Measurements from ENCODE around the gene DNM2.

Gene DNM2

GRCh38 chr19:10805065-10805757 lies 87.3 kb downstream of the DNM2 start:
- no peaks in the 10 kb centered on the region for H3F3A ChIP-seq (ENCODE audit: control insufficient read depth, insufficient read depth)
- no peaks in the 10 kb centered on the region for H3K79me2 ChIP-seq (ENCODE audit: control insufficient read depth, low read length)
- no peak overlapping the region for H3K4me2 ChIP-seq (ENCODE audit: low read length)
- no peaks in the 10 kb centered on the region for H3K4me1 ChIP-seq (ENCODE audit: control insufficient read depth, low read length)
- H3K9me3 ChIP-seq (ENCODE audit: control insufficient read depth, insufficient read depth, low read length), result no peaks in the 10 kb centered on the region
- no peak overlapping the region for H3K27ac ChIP-seq (ENCODE audit: low read depth, low read length)
- H4K20me1 ChIP-seq (ENCODE audit: control insufficient read depth, insufficient read depth, low read depth, low read length), result no peaks in the 10 kb centered on the region
- no peak overlapping the region for H3K4me3 ChIP-seq (ENCODE audit: low read length)
- H3K9me2 ChIP-seq (replicated peaks; ENCODE audit: control insufficient read depth, low read length), result no peaks in the 10 kb centered on the region
- H3K27me3 ChIP-seq (ENCODE audit: control insufficient read depth, low read length), result no peaks in the 10 kb centered on the region
- TF ChIP-seq CTCF (IDR thresholded peaks at IDR 0.05; ENCODE audit: low read depth, low read length, poor library complexity, severe bottlenecking) (no peak), EZH2phosphoT487 (IDR thresholded peaks at IDR 0.05; ENCODE audit: borderline replicate concordance, low read length) (no peak)
- peaks cover 35% of the 10 kb centered on the region for H3K36me3 ChIP-seq (ENCODE audit: control insufficient read depth, low read length)

GRCh38 chr19:10805758-10806247 lies 87.9 kb downstream of the DNM2 start:
- H3K4me1 ChIP-seq (ENCODE audit: control insufficient read depth, low read length), result no peaks in the 10 kb centered on the region
- no peaks in the 10 kb centered on the region for H3K79me2 ChIP-seq (ENCODE audit: control insufficient read depth, low read length)
- no peaks in the 10 kb centered on the region for H3K9me2 ChIP-seq (replicated peaks; ENCODE audit: control insufficient read depth, low read length)
- no peaks in the 10 kb centered on the region for H4K20me1 ChIP-seq (ENCODE audit: control insufficient read depth, insufficient read depth, low read depth, low read length)
- no peaks in the 10 kb centered on the region for H3K27me3 ChIP-seq (ENCODE audit: control insufficient read depth, low read length)
- H3K4me3 ChIP-seq (ENCODE audit: low read length), result no peak overlapping the region
- no peak overlapping the region for H3K4me2 ChIP-seq (ENCODE audit: low read length)
- no peak overlapping the region for H3K27ac ChIP-seq (ENCODE audit: low read depth, low read length)
- no peaks in the 10 kb centered on the region for H3F3A ChIP-seq (ENCODE audit: control insufficient read depth, insufficient read depth)
- no peak for TF ChIP-seq EZH2phosphoT487 (IDR thresholded peaks at IDR 0.05; ENCODE audit: borderline replicate concordance, low read length)
- TF ChIP-seq CTCF (IDR thresholded peaks at IDR 0.05; ENCODE audit: low read depth, low read length, poor library complexity, severe bottlenecking), result no peak
- H3K9me3 ChIP-seq (ENCODE audit: control insufficient read depth, insufficient read depth, low read length), result no peaks in the 10 kb centered on the region
- peaks cover 30% of the 10 kb centered on the region for H3K36me3 ChIP-seq (ENCODE audit: control insufficient read depth, low read length)

- Histone ChIP-seq H3K27me3 (ENCODE audit: control insufficient read depth, low read length) (no peaks in the 10 kb centered on the region), H3K9me2 (replicated peaks; ENCODE audit: control insufficient read depth, low read length) (no peaks in the 10 kb centered on the region), H3K4me1 (ENCODE audit: control insufficient read depth, low read length) (no peaks in the 10 kb centered on the region), H3F3A (ENCODE audit: control insufficient read depth, insufficient read depth) (no peaks in the 10 kb centered on the region), H3K4me3 (ENCODE audit: low read length) (no peak overlapping the region), H3K79me2 (ENCODE audit: control insufficient read depth, low read length) (no peaks in the 10 kb centered on the region), H4K20me1 (ENCODE audit: control insufficient read depth, insufficient read depth, low read depth, low read length) (no peaks in the 10 kb centered on the region), H3K9me3 (ENCODE audit: control insufficient read depth, insufficient read depth, low read length) (no peaks in the 10 kb centered on the region), H3K36me3 (ENCODE audit: control insufficient read depth, low read length) (peaks cover 16% of the 10 kb centered on the region), H3K4me2 (ENCODE audit: low read length) (no peak overlapping the region), H3K27ac (ENCODE audit: low read depth, low read length) (no peak overlapping the region)
- TF ChIP-seq EZH2phosphoT487 (IDR thresholded peaks at IDR 0.05; ENCODE audit: borderline replicate concordance, low read length) (no peak), CTCF (IDR thresholded peaks at IDR 0.05; ENCODE audit: low read depth, low read length, poor library complexity, severe bottlenecking) (no peak)
Observed at GRCh38 chr19:10808937-10809649, 91.2 kb downstream of the DNM2 start.
